ENCODE results near the gene PROM2.
"Not testable (repeated sequence)": the region's sequence is repeated elsewhere in the genome, so short reads cannot be mapped to it uniquely, and the experiment has no call there.

The PROM2 gene

DNA sequence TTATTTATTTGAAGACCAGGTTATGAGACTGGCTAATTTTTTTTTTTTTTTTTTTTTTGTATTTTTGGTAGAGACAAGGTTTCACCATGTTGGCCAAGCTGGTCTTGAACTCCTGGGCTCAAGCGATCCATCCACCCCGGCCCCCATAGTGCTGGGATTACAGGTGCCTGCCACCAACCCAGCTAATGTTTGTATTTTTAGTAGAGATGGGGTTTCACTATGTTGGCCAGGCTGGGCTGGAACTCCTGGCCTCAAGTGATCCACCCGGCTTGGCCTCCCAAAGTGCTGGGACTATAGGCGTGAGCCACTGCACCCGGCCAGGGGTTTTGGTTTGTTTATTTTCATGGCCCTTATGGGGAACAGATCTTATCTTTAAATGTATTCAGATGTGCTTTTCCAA is 4.5 kb upstream of the PROM2 start:
- DNase-seq: not testable (repeated sequence)

DNA sequence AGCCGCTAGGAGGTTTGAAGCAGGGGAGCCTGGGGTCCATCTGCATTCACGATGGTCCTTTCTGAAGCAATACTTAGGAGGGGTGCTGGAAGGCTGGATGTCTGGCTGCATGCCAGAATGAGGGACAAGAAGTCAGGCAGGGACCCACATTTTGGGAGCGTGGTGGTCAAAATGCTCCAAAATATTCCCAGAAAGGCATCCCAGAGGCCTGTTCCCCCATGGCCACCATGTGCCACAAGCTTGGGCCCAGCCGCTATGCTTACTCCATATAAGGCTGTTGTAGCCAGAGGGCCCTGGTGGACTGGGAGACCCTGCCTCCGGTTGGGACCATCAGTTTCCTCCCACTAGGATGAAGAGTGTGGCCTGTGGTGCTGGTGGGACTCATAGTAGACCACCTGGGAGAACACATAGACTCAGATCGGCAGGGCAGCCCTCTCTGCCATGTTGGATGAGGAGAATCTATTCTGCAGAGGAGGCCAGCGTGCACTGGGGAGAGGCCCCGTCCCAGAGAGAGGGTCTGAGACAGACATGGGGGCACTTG is 3.6 kb upstream of the PROM2 start:
- no peak for DNase-seq

DNA sequence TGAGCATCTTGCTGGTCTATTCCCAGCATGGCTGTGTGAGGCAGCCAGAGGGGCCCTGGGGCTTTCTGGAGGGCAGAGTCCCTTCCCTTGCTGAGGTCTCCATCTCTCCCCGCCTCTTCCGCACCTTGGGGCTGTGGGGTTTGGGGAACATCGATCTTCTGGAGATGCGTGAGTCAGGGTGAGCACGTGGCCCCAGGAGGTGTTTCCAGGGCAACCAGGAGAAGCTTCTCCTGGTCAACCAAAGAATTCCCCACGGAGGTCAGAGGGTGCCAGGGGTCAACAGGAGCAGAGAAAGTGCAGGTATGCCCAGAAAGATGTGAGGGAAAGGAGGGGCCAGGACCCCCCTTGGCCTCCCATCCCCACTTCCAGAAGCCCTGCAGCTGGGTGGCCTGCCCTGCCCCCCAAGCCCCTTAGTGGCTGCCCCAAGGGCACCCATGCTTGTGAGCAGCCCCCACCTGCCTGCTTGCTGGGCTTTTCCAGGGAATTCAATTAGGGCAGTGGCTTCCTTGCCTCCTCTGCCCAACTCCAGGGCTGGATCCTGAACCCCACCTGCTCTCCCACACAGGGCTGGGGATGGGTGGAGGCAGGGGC is 2.8 kb upstream of the PROM2 start:
- no peak for DNase-seq

DNA sequence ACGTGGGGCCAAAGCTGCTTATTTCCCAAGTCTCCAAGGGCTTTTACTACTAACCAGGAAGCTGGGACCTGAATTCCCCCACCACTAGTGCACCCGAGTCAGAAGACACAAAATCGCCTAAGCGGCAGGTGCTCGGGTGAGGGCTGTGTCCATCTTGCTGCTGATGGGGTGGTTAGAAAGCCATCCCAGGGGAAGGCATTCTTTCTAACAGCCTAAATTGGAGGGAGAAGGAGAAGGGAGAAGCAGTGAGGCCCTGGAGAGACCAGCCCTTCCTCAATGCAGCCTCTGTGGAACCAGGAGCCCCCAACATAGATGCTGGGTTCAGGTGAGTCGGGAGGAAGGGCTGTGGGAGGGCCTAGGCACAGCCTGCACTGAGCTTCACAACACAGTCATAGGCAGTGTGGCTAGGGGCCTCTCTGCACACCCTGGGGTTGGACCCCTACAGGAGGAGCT is 1.9 kb upstream of the PROM2 start:
- no peak for DNase-seq

DNA sequence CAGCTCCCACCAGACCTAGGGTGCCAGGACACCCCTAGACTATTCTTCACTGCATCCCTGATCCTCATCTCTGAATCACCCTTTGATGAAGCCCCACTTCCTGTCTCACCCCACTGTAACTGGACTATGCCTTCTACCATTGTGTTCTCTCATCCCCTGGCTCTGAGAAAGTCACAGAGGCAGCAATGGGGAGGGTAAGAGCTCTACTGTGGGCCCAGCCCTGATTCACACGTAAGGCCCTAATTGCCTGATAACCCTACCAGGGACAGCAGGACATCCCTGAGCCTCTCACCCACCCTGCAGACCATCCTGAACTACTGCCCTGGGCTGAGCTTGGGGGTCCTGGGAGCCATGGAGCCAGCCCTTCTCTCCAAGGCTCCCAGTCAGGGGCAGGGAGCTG is 1.5 kb upstream of the PROM2 start:
- no peak for DNase-seq

DNA sequence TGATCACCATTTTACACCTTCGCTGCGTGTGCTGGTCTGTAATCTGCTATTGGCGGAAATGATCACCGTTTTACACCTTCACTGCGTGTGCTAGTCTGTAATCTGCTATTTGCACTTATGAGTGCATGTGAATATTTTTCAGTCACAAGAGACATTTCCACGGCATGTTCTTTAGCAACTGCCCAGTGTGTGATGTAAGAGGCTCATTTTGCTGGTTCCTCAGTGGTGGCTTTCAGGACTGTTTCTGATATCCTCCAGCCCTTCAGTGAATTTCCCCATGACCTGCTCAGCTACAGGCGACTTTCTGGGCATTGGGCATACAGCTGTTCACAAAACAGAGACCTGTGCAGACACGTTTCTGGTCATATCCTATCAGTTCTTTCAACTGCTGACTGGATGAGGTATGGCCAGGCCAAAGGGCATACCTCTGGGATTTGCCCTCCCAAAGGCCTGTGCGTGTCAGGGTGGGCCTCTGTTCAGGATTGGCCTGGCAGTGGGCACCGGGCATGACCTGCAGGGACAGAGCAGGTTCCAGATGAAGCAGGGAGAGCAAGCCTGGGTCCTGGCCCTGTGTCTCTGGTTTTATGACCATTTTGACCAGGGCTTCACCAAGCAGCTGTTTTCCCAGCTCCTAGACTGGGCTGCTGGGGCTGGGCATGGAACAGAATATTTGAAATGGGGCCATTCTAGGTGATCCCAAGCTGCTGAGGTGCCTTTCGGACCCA is 521 bp upstream of the PROM2 start:
- no peak for DNase-seq

DNA sequence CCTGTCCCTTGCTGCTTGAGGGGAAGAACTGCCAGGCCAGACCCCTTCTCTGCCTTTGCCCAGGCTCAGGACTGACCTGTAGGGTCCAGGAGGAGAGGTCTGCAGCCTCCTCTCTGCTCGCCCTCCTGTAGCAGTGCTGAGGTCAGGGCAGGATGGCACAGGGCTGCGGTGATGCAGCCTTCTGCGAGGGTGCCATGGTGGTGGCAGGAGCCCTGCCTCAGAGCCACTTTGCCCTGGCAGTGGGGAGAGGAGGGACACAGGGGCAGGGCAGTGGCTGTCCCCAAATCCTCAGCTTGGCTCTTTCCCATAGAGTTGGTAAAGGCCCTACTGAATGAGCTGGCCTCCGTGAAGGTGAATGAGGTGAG is 884 bp downstream of the PROM2 start:
- DNase-seq: no peak

DNA sequence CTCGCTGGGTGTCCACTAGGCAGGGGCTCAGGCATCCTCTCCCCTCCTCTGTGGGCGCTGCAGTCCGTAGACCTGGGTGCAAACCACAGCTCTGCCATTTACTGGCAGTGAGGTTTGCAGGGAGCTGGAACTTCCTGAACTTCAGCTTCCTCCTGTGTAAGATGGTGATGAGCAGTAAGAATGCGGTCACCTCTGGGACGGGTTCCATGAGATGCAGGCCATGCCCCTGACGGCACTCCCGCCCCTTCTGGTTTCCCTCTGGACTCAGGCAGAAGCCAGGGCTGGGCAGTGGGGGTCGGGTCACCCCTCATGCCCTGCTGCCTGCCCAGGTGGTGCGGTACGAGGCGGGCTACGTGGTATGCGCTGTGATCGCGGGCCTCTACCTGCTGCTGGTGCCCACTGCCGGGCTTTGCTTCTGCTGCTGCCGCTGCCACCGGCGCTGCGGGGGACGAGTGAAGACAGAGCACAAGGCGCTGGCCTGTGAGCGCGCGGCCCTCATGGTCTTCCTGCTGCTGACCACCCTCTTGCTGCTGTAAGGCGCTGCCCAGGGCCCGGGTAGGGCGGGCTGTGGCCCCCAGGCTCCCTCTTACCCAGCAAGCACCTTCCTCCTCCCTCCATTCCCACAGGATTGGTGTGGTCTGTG is 1.5 kb downstream of the PROM2 start:
- DNase-seq: no peak

DNA sequence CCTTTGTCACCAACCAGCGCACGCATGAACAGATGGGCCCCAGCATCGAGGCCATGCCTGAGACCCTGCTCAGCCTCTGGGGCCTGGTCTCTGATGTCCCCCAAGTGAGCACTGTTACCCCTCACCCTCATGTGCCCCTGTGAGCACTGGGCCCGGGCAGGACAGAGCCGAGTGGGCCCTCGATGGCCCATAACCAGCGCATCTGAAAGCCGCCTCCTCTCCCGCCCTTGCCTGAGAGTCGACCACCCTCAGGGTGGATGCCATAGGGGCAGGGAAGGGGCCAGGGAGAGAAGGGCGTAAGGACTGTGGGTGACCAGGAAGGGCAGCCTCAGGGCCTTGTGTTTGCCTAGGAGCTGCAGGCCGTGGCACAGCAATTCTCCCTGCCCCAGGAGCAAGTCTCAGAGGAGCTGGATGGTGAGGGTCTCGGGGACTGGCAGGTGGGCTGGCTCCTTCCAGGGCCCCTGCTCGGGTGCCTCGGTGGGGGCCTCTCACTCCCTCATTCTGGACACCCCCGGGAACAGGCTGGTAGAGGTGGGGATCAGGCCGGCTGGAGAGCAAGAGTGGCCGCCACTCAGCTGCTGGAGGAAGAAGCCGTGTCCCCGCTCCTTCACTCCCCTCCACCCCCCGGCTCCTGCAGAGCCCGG is 2.1 kb downstream of the PROM2 start:
- DNase-seq: no peak

DNA sequence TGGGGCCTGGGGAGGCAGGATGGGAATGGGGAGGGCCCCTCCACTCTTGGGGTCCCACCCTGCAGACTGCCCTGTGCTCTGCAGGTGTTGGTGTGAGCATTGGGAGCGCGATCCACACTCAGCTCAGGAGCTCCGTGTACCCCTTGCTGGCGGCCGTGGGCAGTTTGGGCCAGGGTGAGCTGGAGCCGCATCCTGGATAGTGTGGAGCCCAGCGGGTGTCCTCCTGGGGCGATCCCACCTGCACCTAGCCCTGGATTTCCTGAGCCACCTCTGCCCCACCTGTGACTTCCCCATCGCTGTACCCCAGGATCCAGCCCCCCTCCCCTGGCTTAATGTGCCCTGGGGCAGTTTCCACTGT is 2.6 kb downstream of the PROM2 start:
- no peak for DNase-seq

DNA sequence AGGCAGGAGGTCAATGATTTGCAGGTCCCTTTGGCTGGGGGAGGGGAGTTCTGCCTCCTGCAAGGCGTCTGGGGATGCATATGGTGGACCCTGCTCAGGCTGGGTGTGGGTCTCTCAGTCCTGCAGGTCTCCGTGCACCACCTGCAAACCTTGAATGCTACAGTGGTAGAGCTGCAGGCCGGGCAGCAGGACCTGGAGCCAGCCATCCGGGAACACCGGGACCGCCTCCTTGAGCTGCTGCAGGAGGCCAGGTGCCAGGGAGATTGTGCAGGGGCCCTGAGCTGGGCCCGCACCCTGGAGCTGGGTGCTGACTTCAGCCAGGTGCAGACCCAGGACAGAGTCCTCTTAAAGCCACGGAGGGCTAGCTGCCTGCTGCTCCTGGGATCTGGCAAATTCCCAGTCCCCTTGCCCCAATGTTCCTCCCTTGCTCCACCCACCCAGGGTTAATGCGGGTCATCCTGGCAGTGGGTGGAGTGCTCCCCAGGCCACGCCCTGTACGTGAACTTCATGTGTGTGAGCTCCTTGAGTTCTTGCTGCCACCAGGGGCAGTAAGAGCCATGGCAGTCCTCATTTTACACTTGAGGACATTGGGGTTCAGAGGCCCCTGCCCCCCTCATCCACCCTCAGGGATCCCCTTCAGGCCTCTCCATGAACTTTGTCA is 3.1 kb downstream of the PROM2 start:
- no peak for DNase-seq

DNA sequence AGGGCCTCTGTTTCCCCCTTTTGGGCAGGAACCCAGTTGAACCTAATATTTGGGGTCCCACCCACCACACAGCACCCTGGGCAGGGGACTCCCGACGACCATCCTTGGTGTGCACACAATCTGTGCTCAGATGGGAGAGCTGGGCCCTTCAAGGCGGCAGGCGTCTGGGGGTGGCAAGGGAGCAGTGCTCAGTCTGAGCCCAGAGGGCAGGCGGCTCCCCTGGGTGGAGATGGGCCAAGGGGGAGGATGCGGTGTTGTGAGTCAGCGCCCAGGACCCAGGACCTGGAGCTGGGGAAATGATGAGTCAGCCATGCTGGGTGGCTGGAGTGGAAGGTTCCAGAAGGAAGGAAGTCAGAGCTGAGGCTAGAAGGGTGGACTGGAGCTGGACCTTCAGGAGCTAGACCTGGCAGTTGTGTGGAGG is 3.8 kb downstream of the PROM2 start:
- DNase-seq: no peak

DNA sequence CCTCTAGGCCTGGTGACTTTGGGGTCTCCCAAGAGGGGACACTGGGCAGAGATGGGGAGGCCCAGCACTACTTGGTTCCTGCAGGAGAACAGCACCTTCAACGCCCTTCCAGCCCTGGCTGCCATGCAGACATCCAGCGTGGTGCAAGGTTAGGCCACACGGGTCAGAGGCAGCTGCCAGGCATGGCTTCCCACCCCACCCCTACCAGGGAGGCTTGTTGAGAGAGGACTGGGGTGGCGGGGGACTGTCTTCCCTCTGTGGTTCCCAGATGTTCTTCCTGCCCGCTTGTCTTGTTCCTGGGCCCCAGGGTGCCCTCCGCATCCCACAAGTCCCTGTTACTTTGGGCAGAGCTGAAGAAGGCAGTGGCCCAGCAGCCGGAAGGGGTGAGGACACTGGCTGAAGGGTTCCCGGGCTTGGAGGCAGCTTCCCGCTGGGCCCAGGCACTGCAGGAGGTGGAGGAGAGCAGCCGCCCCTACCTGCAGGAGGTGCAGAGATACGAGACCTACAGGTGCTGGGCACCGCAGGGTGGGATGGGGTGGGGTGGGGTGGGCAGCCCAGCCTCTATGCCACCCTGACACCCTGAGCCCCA is 4.5 kb downstream of the PROM2 start:
- no peak for DNase-seq

DNA sequence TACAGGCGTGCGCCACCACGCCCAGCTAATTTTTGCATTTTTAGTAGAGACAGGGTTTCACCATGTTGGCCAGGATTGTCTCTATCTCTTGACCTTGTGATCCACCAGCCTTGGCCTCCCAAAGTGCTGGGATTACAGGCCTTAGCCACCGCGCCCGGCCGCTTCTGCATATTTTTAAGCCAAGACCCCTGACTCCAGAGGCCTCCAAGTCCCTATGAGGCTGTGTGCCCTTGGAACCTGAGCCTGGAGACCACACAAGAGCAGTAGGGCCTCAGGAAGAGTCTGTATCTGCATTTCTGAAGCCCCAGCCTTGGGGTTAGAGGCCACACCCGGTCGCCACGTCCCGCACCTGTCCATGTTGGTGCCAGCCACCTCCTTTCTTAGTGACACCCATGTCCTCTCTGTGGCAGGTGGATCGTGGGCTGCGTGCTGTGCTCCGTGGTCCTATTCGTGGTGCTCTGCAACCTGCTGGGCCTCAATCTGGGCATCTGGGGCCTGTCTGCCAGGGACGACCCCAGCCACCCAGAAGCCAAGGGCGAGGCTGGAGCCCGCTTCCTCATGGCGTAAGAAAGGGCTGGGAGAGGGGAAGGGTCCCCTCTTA is 5.3 kb downstream of the PROM2 start:
- DNase-seq: no peak

DNA sequence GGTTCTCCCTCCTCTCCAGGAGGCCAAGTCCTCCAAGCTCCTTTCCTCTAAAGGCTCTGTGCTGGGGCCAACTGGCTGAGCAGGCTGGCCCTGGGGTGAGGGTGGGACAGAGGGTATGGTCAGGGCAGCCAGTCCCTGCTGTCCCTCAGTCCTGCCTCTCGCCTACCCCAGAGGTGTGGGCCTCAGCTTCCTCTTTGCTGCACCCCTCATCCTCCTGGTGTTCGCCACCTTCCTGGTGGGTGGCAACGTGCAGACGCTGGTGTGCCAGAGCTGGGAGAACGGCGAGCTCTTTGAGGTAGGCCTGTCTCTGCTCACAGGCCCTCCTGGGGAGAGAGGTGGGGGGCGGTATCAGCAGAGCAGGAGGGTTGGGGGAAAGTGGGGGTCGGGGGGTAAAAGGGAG is 6.8 kb downstream of the PROM2 start:
- no peak for DNase-seq

DNA sequence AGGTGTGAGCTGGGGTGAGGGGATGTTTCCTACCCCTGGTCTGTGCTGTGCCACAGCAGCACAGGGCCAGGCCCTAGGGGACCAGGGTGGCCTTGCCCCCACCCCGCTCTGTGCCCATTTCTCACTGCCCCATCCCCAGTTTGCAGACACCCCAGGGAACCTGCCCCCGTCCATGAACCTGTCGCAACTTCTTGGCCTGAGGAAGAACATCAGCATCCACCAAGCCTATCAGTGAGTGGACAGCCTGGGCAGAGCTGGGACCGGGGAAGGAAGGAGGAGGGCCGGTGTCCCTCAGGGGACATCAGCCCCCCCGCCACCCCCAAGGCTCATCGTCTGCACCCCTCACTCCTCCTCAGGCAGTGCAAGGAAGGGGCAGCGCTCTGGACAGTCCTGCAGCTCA is 7.5 kb downstream of the PROM2 start:
- no peak for DNase-seq

DNA sequence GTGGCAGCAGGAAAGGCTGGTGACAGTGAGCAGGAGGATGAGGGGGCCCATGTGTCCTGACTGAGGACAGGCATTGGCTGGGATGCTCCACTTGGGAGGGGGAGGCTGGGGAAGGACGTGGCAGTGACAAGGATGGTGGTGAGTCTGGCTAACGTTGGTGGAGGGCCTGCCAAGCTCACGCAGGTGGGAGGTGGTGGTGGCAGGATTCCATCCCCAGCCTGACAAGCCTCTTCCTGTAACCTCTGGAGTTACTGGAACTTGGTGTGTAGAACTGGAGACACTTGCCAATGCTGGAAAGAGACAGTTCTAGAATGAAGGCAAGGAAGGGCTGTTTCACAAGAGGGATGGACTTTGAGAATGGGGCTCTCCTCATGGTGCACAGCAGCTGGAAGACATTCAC is 8.2 kb downstream of the PROM2 start:
- DNase-seq: no peak

DNA sequence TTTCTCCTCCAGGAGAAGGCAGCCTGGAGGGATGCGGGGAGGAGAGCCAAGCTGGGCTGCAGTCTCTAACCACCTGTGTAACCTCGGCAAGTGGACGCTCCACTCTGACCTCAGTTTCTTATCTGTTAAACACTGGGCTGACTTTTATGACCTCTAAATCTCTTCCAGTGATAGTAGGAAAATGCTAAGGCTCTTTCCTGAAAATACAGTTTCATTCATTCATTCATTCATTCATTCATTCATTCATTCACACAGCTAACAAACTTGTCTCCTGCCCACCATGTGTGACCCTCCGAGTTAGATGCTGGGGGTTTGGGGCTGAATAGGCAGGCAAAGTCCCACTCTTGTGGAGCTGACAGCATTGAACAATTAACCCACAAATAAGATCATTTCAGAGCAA is 9.3 kb downstream of the PROM2 start:
- DNase-seq: no peak

DNA sequence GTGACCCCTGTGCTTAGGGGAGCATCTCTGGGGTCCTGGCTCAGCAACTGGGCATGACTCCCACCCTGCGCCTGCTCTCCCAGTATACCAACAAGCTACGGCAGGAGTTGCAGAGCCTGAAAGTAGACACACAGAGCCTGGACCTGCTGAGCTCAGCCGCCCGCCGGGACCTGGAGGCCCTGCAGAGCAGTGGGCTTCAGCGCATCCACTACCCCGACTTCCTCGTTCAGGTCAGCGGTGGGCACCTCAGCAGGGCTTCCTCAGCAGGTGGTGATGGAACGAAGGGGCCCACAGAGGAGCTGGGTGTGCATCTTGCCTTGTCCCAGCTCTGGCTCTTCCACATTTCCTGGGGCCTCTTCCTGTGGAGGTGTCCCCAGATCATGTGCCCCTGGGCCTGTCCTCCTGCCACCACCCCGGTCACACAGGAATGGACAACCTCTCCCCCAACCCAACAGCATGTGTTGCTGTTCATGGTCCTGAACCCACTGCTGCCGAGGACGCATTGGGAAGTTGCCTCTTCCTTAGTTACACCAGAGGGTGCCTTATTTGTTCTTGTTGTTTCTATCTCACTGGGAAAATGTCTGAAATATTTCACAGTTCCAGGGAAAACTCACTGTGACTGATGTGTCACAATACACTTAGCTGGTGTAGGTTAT is 10.8 kb downstream of the PROM2 start:
- no peak for DNase-seq

DNA sequence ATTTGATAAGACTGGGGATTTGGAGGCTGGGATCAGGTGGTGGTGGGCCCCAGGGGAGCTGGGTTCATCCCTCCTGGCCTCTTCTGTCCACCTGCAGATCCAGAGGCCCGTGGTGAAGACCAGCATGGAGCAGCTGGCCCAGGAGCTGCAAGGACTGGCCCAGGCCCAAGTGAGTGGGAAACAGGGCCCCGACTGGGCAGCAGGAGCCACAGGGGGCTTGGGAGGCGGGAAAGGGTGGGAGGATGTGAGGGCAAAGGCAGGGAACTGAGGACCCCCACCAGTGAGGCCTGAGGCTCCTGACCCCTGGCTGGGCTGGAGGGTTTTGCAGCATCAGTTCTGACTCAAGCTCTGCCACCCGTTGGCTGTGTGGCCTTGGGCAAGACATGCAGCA is 11.3 kb downstream of the PROM2 start:
- DNase-seq: no peak

DNA sequence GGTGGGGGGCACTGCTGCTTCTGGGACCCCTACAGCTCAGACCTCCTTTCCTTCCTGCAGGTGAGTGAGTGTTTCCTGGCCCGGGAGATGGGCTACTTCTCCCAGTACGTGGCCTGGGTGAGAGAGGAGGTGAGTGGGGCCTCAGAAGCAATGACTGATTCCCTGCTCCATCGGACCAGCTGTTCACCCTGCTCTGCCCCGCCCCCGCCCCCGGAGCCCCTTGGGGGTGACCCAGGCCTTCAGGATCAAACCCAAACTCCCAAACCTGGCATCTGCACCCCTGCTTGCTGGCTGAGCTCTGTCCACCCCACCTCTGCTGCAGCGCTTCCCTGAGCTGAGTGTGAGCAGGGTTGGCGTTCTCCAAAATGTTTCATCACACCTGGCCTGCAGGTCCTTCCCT is 13.1 kb downstream of the PROM2 start:
- no peak for DNase-seq

DNA sequence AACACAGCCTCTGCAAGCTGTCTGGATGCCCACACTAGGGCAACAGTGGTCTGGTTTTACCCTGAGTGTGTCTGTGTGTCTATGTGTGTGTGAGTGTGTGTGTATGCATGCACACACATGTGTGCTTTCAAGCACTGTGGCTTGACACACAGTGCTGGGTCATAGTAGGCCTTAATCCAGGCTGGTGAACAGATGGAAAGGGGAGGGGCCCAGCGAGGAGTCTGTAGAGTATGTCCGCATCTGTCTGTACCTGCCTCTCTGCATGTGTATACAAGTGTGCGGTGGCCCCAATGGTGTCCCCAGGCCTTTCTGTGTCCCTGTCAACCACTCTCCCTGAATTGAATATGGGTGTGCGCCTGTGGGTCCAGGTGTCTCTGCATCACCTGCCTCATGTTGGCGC is 13.6 kb downstream of the PROM2 start:
- DNase-seq: no peak

All from CD4-positive, alpha-beta T cell treated with Interleukin-17A for 4 hours (primary cell).